Measurements from ENCODE around the gene STAT6.

GRCh38 chr12:57124261-57124877 is 13.2 kb upstream of the STAT6 start:
- TF ChIP-seq ELK1 (IDR thresholded peaks at IDR 0.05; ENCODE audit: low read depth, low read length), result no peak
- no peak for TF ChIP-seq POLR2A (IDR thresholded peaks at IDR 0.05; ENCODE audit: low read length)
- peak; percentile 94 for TF ChIP-seq CTCF (IDR thresholded peaks at IDR 0.05)
- 0 out of 2 replicates have a peak, but pooled peaks have one; percentile 10 for TF ChIP-seq MAX (IDR thresholded peaks at IDR 0.05)
- TF ChIP-seq REST (IDR thresholded peaks at IDR 0.05), result no peak
- TF ChIP-seq SREBF2 (IDR thresholded peaks at IDR 0.05), result no peak
- TF ChIP-seq POLR2AphosphoS2 (conservative IDR thresholded peaks at IDR 0.05; ENCODE audit: low read length), result no peak
- TF ChIP-seq CHD2 (IDR thresholded peaks at IDR 0.05; ENCODE audit: low read length, partially characterized antibody), result no peak

Measured in A549 (cell line).